EL (cell line): Measurements from ENCODE around the gene FAHD2A.
"Not testable (repeated sequence)": the region's sequence is repeated elsewhere in the genome, so short reads cannot be mapped to it uniquely, and the experiment has no call there.

ENCODE experiments used
- DNase-seq: peaks from one replicate; pipeline ENCODE4 v3.0.0-alpha.2; 2016

The FAHD2A gene, protein sequence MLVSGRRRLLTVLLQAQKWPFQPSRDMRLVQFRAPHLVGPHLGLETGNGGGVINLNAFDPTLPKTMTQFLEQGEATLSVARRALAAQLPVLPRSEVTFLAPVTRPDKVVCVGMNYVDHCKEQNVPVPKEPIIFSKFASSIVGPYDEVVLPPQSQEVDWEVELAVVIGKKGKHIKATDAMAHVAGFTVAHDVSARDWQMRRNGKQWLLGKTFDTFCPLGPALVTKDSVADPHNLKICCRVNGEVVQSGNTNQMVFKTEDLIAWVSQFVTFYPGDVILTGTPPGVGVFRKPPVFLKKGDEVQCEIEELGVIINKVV

GRCh38 chr2:95402370-95403203 is at the start of gene FAHD2A:
Gene FAHD2A (plus strand): TSS chr2:95402708. CDS start chr2:95405559, 2,851 bp downstream.
- DNase-seq: peak; percentile 92

- no peak for DNase-seq
Measured at GRCh38 chr2:95353055-95353575, 49.4 kb upstream of the FAHD2A start.

DNA sequence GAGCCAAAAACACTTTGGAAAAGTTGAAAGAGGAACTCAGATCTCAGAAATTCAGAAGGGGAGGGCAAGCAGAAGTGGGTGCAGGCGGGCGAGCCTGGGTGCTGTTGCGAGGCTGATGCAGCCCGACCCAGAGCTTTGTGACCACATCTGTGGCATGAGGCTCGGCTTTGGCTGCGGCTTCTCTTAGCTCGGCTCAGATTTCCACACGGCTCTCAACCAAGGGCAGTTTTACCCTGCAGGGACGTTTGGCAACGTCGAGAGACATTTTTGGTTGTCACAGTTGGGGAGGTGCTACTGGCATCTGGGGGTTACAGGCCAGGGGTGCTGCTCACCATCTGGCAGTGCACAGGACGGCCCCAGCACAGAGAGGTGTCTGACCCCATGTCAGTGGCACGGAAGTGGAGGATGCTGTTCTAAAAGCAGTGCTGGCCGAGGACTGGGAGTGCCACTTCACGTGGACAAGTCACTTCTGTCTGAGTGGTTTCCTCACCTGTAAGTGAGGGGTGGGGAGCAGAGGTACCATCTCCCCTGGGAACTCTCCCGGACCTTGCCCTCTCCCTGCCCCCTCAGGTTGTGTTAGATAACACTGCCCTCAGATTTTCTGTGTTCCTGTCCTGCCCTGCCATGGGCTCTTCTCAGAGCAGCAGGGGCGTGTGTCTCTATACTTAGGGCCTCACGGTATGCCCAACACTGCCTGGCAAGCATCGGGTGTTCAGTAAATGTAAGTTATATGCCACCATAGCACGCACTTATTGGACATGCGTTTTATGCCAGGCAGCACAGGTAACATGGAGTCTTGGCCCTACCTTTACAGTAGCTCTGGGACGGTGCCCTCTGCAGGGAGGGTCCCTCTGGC is 48.7 kb upstream of the FAHD2A start:
- DNase-seq: no peak

- no peak for DNase-seq
Measured at GRCh38 chr2:95354469-95354901, 48.0 kb upstream of the FAHD2A start.

GRCh38 chr2:95354925-95355324 is 47.6 kb upstream of the FAHD2A start:
- no peak for DNase-seq

- not testable (repeated sequence) for DNase-seq
Measured at GRCh38 chr2:95355486-95355885, 47.0 kb upstream of the FAHD2A start.

DNA sequence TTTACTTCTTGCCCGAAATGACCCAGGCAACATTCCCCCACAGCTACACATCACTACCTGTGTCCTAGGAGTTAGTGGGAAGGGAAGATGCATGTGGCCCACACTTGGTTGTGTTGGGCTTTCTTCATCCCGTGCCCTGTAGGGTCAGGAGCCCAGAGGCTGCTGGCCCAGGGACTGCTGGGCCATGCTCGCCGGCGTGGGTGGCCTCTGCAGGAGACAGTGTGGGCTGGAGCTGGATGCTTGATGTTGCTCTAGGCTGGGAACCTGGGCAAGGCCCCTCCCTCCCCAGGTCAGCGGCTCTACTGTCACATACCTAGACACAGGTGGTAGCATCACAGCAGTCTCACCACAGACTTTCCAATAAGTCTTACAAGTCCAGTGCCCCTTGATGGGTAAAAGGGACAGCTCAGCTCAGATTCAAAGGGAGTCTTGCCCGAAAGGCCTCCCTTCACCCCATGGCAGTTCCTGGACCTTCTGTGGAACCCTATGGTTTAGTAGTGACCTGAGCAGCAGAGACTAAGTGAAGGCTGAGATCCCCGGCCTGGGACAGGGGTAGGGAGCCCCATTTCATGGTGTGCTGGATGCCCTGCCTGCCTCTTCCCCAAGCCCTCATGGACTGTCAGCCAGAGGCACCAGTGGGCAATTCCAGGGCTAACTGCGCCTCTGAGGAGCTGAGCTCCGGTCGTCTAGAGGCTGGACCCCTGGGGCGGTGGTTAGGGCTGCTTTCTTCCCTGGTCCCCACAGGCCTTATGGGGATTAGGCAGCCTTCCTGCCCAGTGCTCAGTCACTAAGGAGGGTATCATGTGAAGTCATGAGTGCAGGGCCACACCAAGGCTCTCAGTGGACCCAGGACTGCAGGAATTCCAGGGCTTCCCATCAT is 45.4 kb upstream of the FAHD2A start:
- no peak for DNase-seq

DNA sequence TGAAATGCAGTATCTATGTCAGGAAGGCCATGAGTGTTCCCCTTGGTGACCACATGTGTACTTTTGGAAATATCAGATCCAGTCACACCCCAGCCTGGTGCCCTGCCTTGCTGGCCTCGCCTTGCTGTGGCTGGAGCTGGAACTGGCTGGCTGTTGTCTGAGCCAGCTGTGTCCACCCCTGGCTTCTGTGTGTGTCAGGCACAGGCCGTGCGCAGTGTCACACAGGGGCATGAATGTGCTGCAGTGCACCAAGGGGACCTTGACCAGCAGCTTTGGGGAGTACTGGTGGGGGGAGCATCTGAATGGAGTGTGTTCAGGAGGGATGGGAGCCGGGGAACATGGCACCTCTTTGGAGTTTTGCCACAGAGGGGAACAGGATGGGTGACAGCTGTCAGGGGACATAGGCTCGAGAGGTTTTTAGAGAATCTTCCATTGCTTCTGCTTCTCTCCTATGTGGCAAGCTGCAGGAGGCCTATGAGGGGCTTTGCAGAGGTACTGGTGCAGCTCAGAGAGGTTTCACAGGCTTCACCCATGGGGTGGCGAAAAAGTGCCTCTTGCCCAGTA is 44.7 kb upstream of the FAHD2A start:
- no peak for DNase-seq

GRCh38 chr2:95359031-95359430 is 43.5 kb upstream of the FAHD2A start:
- DNase-seq: peak; percentile 76

DNA sequence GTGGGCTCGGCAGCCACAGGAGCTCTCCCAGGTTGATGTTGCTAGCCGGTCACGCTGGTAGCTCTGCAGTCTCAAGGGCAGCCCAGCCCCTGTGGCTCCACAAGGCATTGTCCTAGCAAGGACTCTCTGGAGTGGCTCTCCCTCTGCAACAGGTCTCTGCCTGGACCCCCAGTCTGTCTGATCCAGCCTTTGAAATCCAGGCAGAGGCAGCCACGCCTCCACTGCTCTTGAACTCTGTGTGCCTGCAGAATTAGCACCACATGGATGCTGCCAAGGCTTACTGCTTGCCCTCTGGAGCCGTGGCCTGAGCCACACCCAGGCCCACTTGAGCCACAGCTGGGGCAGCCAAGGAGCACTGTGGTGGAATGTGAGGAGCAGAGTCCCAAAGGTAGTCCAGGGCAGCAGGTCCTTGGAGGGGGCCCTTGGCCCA is 43.0 kb upstream of the FAHD2A start:
- DNase-seq: no peak

DNA sequence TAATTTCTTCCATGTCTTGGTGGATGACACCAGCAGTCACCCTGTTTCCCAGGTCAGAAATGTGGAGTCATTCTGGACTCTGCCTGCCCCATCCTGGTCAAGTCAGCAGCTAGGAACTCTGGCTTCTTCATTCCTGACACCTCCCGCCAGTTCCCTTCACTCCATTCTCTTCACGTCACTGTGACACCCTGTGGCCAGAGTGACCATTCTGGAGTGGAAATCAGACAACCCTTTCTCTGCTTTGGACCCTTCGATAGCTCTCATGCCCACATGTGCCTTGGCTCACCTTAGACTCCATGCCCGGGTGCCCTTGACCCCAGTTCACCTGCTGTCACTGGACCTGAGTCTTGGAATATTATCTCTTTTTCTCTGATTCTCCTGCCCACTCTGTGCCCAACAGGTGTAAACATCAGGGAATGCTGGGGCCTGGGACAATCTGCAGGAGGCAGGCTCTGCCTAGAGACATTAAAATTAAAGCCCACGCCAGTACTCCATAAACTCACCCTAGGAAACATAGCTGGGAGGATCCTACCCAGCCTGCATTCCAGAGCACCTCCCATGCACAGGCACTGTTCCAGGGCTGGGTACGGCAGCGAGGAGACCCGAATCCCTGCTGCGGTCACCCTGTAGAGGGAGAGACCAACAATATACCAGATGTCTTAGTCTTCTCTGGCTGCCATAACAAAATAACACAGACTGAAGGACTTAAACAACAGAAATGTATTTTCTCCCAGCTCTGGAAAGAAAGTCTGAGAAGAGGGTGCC is 41.1 kb upstream of the FAHD2A start:
- DNase-seq: no peak

GRCh38 chr2:95362486-95362885 is 40.0 kb upstream of the FAHD2A start:
- no peak for DNase-seq

- DNase-seq: no peak
Measured at GRCh38 chr2:95366514-95366913, 36.0 kb upstream of the FAHD2A start.

DNA sequence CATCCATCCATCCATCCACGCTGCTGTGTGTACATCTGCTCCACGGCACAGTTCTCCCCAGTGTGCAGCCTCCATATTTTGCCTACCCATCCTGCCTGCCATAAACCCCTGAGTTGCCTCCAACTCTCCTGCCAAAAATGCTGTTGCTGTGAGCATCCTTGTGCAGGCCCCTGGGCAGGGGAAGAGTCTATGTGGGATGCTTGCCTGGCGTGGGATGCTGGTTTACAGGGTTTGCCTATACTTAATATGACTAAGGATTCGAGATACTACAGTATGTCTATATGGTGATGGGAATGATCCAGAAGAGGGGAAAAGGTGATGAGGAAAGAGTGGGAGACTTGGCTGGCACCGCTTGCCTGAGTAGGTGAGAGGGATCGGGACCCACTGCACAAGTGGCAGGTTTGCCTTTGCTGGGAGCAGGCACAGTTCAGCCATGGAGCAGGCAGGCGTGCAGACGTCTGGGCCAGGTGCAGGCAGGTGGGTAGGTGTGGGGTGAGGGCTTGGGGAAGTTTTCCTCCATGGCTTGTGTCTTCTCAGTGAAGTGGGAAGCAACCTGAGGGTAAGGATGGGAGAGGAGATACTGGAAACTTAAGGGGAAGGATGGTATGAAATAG is 30.2 kb upstream of the FAHD2A start:
- no peak for DNase-seq

- DNase-seq: no peak
Measured at GRCh38 chr2:95372845-95373244, 29.7 kb upstream of the FAHD2A start.

GRCh38 chr2:95374029-95374428 is 28.5 kb upstream of the FAHD2A start:
- no peak for DNase-seq

DNA sequence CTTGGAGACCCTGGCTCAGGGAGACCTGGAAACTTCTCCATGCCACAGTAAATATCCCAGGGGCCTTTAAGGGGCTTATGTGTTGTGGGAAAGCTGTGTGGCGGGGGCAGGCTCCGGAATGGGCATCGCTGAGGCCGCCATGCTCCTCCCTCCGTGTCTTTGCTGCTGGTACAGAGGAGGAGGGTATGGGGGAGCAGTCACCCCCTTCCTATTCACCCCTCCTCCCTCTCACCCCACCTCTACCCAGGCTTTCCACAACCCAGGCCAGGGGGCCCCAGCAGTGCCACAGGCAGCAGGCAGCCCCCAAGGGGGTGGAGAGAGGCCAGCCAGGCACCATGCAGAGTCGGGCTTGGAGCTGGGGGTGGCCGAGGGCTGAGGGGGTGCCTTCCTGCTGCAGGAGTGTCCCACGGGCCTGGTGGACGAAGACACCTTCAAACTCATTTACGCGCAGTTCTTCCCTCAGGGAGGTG is 28.0 kb upstream of the FAHD2A start:
- DNase-seq: no peak

DNA sequence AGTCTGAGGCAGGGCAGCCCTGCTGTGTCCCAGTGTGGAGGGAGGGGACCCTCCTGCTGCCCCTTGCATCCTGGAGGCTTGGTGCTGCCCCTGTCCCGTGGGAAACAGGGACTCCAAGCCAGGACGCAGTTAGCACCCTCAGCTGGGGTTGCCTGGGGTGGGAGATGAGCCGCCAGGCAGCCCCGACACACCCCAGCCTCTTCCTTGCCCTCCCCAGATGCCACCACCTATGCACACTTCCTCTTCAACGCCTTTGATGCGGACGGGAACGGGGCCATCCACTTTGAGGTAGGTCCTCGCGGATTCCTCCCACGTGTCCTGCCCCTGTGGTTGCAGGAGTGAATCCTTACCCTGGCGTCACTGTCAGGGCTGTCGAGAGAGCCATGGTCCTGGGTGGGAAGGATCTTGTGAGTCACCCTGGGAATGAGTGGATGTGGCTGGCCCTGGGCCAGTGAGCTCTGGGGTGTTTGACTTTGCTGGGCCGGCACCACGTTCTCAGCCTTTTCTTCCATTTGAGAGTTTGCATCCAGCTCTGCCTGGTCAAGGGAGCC is 27.5 kb upstream of the FAHD2A start:
- peak; percentile 8 for DNase-seq

DNA sequence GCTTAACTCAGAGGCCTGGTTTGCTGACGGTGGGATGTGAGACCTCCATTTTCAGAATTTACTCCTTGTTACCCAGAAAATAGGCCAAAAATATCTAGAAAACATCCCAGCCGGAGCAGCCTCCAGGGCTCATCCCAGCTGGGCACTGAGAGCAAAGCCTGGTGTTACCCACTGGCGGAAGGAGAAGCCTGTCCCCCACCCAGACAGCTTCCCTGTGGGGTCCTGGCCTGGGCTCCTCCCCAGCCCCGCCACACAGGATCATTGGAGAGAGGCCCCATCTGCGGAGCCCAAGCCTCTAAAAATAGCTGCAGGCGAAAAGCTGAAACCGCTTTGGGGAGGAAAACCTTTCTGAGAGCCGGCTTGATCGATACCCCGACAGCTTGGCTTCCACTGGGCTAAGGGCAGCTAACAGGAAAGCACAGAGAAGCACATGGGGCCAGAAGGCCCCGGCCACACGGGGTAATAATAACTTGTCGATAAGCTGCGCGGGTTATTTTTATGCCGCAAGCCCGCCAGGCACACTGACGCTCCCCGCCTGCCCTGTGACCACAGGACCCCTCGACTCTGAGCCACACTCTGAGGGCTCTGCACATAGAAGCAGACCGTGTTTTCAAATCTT is 26.9 kb upstream of the FAHD2A start:
- DNase-seq: no peak
